H1 (cell line): ENCODE data around the gene ITGAV.

ENCODE experiments used
- CEBPB ChIP-seq: IDR thresholded peaks from 2 replicates; pipeline ENCODE4 v1.6.1; 2012; ENCODE audit warnings: low read depth, low read length
- CTCF ChIP-seq, 3 experiments: IDR thresholded peaks; 1 replicate in 2 of 3; 2 replicates in 1 of 3; pipeline versions ENCODE4 v1.5.1 to v1.6.1; 2011; ENCODE audit warnings: low read length in 3 of 3, mild to moderate bottlenecking in 3 of 3, inconsistent platforms in 2 of 3, low read depth in 1 of 3, moderate library complexity in 1 of 3; ENCODE audit not compliant: insufficient read depth in 1 of 3; ENCODE audit errors: control extremely low read depth in 1 of 3
- EZH2 ChIP-seq: fragments of 200-600 bp; sonication (generic); IDR thresholded peaks from 2 replicates; pipeline ENCODE4 v1.7.1; 2012; ENCODE audit warnings: low read depth, mild to moderate bottlenecking, moderate library complexity, low read length, inconsistent platforms; ENCODE audit not compliant: severe bottlenecking
- RAD21 ChIP-seq, 2 experiments: IDR thresholded peaks in 1 of 2; conservative IDR thresholded peaks in 1 of 2; 2 replicates each; pipeline ENCODE4 v1.6.1; 2011; ENCODE audit warnings: low read depth in 2 of 2, low read length in 2 of 2, improper control_type of control experiment in 1 of 2, inconsistent platforms in 1 of 2, mild to moderate bottlenecking in 1 of 2, moderate library complexity in 1 of 2
- SP1 ChIP-seq: IDR thresholded peaks from 2 replicates; pipeline ENCODE4 v1.6.1; 2011; ENCODE audit warnings: low read depth, low read length
- YY1 ChIP-seq: IDR thresholded peaks from 2 replicates; pipeline ENCODE4 v1.6.1; 2011; ENCODE audit warnings: low read depth, mild to moderate bottlenecking, low read length

GRCh38 chr2:186695081-186695756 lies 105.4 kb downstream of the ITGAV start:
- TF ChIP-seq EZH2, result no peak
- no peak for TF ChIP-seq CEBPB
- TF ChIP-seq CTCF (IDR thresholded peaks at IDR 0.05; ENCODE audit: control extremely low read depth in 1 of 3, insufficient read depth in 1 of 3, low read depth in 1 of 3, low read length in 3 of 3), result no peak
- TF ChIP-seq SP1, result no peak
- TF ChIP-seq RAD21 (IDR thresholded peaks at IDR 0.05 in 1 of 2, conservative IDR thresholded peaks at IDR 0.05 in 1 of 2; ENCODE audit: low read depth in 2 of 2, low read length in 2 of 2), result no peak
- no peak for TF ChIP-seq YY1
